ENCODE measurements around the gene MED8. TPM values are rescaled to one million over a fixed set of nuclear protein-coding genes. Genes with fewer than 3 reads are reported as not detected.

MED8 gene
- total and polyA plus RNA-seq, 2 of the 13 experiments (the other 11 are each of a cell fraction or from before 2014, with no cell fraction given), result 16.9 to 77.4 TPM

- TF ChIP-seq ZNF639 (CRISPR knock-in tag; conservative IDR thresholded peaks at IDR 0.05) (no peak), XRCC5 (optimal IDR thresholded peaks at IDR 0.05; ENCODE audit: low read length) (peak; percentile 42), FOSL1 (CRISPR knock-in tag; IDR thresholded peaks at IDR 0.05; ENCODE audit: borderline replicate concordance) (no peak), RBM22 (optimal IDR thresholded peaks at IDR 0.05; ENCODE audit: low read length) (peak; percentile 0)
- TF ChIP-seq, protein P1, sequence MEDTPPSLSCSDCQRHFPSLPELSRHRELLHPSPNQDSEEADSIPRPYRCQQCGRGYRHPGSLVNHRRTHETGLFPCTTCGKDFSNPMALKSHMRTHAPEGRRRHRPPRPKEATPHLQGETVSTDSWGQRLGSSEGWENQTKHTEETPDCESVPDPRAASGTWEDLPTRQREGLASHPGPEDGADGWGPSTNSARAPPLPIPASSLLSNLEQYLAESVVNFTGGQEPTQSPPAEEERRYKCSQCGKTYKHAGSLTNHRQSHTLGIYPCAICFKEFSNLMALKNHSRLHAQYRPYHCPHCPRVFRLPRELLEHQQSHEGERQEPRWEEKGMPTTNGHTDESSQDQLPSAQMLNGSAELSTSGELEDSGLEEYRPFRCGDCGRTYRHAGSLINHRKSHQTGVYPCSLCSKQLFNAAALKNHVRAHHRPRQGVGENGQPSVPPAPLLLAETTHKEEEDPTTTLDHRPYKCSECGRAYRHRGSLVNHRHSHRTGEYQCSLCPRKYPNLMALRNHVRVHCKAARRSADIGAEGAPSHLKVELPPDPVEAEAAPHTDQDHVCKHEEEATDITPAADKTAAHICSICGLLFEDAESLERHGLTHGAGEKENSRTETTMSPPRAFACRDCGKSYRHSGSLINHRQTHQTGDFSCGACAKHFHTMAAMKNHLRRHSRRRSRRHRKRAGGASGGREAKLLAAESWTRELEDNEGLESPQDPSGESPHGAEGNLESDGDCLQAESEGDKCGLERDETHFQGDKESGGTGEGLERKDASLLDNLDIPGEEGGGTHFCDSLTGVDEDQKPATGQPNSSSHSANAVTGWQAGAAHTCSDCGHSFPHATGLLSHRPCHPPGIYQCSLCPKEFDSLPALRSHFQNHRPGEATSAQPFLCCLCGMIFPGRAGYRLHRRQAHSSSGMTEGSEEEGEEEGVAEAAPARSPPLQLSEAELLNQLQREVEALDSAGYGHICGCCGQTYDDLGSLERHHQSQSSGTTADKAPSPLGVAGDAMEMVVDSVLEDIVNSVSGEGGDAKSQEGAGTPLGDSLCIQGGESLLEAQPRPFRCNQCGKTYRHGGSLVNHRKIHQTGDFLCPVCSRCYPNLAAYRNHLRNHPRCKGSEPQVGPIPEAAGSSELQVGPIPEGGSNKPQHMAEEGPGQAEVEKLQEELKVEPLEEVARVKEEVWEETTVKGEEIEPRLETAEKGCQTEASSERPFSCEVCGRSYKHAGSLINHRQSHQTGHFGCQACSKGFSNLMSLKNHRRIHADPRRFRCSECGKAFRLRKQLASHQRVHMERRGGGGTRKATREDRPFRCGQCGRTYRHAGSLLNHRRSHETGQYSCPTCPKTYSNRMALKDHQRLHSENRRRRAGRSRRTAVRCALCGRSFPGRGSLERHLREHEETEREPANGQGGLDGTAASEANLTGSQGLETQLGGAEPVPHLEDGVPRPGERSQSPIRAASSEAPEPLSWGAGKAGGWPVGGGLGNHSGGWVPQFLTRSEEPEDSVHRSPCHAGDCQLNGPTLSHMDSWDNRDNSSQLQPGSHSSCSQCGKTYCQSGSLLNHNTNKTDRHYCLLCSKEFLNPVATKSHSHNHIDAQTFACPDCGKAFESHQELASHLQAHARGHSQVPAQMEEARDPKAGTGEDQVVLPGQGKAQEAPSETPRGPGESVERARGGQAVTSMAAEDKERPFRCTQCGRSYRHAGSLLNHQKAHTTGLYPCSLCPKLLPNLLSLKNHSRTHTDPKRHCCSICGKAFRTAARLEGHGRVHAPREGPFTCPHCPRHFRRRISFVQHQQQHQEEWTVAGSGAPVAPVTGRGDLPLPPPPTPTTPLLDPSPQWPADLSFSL (CRISPR knock-in tag; IDR thresholded peaks at IDR 0.05), result no peak
- TF ChIP-seq, protein P2, sequence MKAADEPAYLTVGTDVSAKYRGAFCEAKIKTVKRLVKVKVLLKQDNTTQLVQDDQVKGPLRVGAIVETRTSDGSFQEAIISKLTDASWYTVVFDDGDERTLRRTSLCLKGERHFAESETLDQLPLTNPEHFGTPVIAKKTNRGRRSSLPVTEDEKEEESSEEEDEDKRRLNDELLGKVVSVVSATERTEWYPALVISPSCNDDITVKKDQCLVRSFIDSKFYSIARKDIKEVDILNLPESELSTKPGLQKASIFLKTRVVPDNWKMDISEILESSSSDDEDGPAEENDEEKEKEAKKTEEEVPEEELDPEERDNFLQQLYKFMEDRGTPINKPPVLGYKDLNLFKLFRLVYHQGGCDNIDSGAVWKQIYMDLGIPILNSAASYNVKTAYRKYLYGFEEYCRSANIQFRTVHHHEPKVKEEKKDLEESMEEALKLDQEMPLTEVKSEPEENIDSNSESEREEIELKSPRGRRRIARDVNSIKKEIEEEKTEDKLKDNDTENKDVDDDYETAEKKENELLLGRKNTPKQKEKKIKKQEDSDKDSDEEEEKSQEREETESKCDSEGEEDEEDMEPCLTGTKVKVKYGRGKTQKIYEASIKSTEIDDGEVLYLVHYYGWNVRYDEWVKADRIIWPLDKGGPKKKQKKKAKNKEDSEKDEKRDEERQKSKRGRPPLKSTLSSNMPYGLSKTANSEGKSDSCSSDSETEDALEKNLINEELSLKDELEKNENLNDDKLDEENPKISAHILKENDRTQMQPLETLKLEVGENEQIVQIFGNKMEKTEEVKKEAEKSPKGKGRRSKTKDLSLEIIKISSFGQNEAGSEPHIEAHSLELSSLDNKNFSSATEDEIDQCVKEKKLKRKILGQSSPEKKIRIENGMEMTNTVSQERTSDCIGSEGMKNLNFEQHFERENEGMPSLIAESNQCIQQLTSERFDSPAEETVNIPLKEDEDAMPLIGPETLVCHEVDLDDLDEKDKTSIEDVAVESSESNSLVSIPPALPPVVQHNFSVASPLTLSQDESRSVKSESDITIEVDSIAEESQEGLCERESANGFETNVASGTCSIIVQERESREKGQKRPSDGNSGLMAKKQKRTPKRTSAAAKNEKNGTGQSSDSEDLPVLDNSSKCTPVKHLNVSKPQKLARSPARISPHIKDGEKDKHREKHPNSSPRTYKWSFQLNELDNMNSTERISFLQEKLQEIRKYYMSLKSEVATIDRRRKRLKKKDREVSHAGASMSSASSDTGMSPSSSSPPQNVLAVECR (CRISPR knock-in tag; IDR thresholded peaks at IDR 0.05; ENCODE audit: borderline replicate concordance), result no peak
- H3K27ac ChIP-seq (ENCODE audit: extremely low read length, insufficient read depth, low read length), result no peak overlapping the region
- H3K27me3 ChIP-seq (ENCODE audit: control insufficient read depth in 1 of 2, insufficient read depth in 2 of 2, low read length in 2 of 2), result no peaks in the 10 kb centered on the region
- H2AFZ ChIP-seq (ENCODE audit: low read length), result no peak overlapping the region
- H3K9ac ChIP-seq (ENCODE audit: insufficient read depth, low read depth, low read length), result no peak overlapping the region
- no peak for DNase-seq (ENCODE audit: low spot score)
- intact Hi-C loops (cut with micrococcal nuclease; ENCODE audit: unreplicated experiment) (no loop called here), in situ Hi-C loops (cut with HindIII; ENCODE audit: extremely low pct_ligation_motif_present, low pct_unique_long_range_greater_than_20kb) (no loop called here)
- H3K4me3 ChIP-seq (replicated peaks in 1 of 3; ENCODE audit: insufficient read depth in 1 of 3, low read depth in 2 of 3, low read length in 3 of 3), result no peak overlapping the region
- POLR2A ChIA-PET, result interaction anchor here (0.9 to 2.4 kb wide), 3 partner anchors 9 to 155 kb away, joined by 3 to 7 read pairs (median 4); partner anchors contain the start of gene ELOVL1
- peak; percentile 50 for ATAC-seq
- FAIRE-seq, result no peak
- no TSS peak for BruUV-seq (replicated peaks)
- CTCF ChIA-PET (ENCODE audit: low intra/inter-chr PET ratio, low total read pairs), result no interaction called here
- H3K4me2 ChIP-seq (ENCODE audit: low read depth, low read length), result 0 out of 2 replicates have a peak overlapping the region, but pooled peaks have one; percentile 6
- H3K36me3 ChIP-seq (replicated peaks in 1 of 2; ENCODE audit: control insufficient read depth in 1 of 2, insufficient read depth in 2 of 2, low read length in 2 of 2), result peaks cover 18 to 47% of the 10 kb centered on the region in 2 experiments
- 57% methylated on average over 3 of the region's 6 CpGs for WGBS (ENCODE audit: low lambda C conversion rate)
- H4K20me1 ChIP-seq (ENCODE audit: insufficient read depth, low read length), result no peaks in the 10 kb centered on the region
- no peaks in the 10 kb centered on the region for H3K79me2 ChIP-seq (ENCODE audit: insufficient read depth, low read length)
- peaks cover 15% of the 10 kb centered on the region for H3K4me1 ChIP-seq (ENCODE audit: insufficient read depth, low read length)
- no peaks in the 10 kb centered on the region for H3K9me3 ChIP-seq (ENCODE audit: low read length)
Measured at GRCh38 chr1:43382027-43382779, 7.4 kb downstream of the MED8 start.

All from HepG2 (cell line).